ENCODE results near the gene CDK2. TPM values are rescaled to one million over a fixed set of nuclear protein-coding genes. Genes with fewer than 3 reads are reported as not detected.
"Not testable (repeated sequence)": the region's sequence is repeated elsewhere in the genome, so short reads cannot be mapped to it uniquely, and the experiment has no call there.

Gene CDK2
- total RNA-seq (10 to 100 TPM; 12.7 to 17.2 (median 13.6) TPM), polyA plus RNA-seq (8.1 TPM)
- long read RNA-seq, donor 1, transcript CDK2-201 (7 exons, 2,296 nt) = major isoform, 24 of 33 reads
- long read RNA-seq, donor 1, partial matches to known transcripts = 2 of 33 reads
- long read RNA-seq, donor 1, other reads (novel, unspliced or antisense) = 2 of 33 reads
- long read RNA-seq, donor 2, partial matches to known transcripts = 0 of 5 reads
- long read RNA-seq, donor 2, other reads (novel, unspliced or antisense) = 1 of 5 reads
- long read RNA-seq, donor 3, transcript CDK2-201 (7 exons, 2,296 nt) = major isoform, 51 of 67 reads
- long read RNA-seq, donor 3, partial matches to known transcripts = 5 of 67 reads
- long read RNA-seq, donor 3, other reads (novel, unspliced or antisense) = 5 of 67 reads
- long read RNA-seq, donor 4, transcript CDK2-201 (7 exons, 2,296 nt) = major isoform, 15 of 15 reads
- long read RNA-seq, donor 4, partial matches to known transcripts = 0 of 15 reads
- long read RNA-seq, donor 4, other reads (novel, unspliced or antisense) = 0 of 15 reads

DNA sequence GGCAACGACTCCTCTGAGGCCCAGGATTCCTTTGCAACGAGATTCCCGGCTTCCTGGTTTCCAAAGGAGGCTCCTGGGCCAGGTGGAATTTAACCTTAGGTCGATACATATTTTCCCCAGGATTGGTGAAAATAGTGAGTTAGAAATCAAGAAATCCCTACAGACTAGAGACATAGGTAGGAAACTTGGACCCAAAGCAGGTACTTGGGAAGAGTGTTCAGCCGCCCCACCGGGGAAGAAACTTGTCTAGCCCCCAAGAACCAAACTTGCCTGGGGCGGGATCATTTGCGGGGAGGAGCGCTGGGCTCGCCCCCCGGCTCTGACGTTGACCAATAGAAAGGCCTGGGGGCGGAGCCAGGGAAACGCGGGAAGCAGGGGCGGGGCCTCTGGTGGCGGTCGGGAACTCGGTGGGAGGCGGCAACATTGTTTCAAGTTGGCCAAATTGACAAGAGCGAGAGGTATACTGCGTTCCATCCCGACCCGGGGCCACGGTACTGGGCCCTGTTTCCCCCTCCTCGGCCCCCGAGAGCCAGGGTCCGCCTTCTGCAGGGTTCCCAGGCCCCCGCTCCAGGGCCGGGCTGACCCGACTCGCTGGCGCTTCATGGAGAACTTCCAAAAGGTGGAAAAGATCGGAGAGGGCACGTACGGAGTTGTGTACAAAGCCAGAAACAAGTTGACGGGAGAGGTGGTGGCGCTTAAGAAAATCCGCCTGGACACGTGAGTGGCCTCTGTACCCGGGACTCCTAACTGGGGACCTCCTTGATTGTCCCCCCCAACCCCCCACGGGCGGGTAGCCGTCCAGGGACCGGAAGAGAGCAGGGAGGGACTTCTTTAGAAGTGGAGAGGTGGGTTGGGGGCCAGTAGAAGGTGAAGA, at the start of gene CDK2:
TSS of gene CDK2 (plus strand) at position 423 of the 874 bp plus-strand sequence. CDS start at position 602, 179 bp downstream.
- Histone ChIP-seq H3K27me3 (ENCODE audit: control insufficient read depth, insufficient read depth) (no peaks in the 10 kb centered on the region), H3K4me3 (ENCODE audit: low read length) (peak within 1 kb of the TSS; percentile 71), H3K4me1 (ENCODE audit: control insufficient read depth, insufficient read depth, low read length) (peaks cover 2% of the 10 kb centered on the region), H3K9me3 (ENCODE audit: control insufficient read depth, low read length) (no peaks in the 10 kb centered on the region), H3K27ac (ENCODE audit: low read length) (peak within 1 kb of the TSS; percentile 71)
- under 1% methylated on average over 45 of the region's 45 CpGs for WGBS
- ATAC-seq (peak; percentile 96 to 97), DNase-seq (peak; percentile 94 to 98 (median 97))
- intact Hi-C loops (cut with DNase I) = no loop called here

DNA sequence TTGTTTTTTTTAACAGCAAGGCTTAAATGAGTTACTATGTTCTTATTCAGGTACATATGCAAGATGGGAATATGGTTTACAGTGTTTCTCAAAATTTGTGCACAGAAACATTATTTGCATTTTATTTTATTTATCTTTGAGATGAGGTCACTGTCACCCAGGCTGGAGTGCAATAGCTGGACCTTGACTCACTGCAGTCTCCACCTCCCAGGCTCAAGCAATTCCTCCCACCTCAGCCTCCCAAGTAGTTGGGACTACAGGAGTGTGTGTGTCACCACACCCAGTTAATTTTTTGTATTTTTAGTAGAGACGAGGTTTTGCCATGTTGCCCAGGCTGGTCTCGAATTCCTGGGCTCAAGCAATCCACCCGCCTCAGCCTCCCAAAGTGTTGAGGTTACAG, 47.6 kb upstream of the CDK2 start:
- DNase-seq; H3K4me1 ChIP-seq (ENCODE audit: control insufficient read depth, insufficient read depth, low read length); intact Hi-C loops (cut with DNase I); H3K27me3 ChIP-seq (ENCODE audit: control insufficient read depth, insufficient read depth); H3K27ac ChIP-seq (ENCODE audit: low read length); H3K4me3 ChIP-seq (ENCODE audit: low read length); ATAC-seq; H3K9me3 ChIP-seq (ENCODE audit: control insufficient read depth, low read length): not testable (repeated sequence)
- WGBS = 86% methylated on average over 3 of the region's 3 CpGs

DNA sequence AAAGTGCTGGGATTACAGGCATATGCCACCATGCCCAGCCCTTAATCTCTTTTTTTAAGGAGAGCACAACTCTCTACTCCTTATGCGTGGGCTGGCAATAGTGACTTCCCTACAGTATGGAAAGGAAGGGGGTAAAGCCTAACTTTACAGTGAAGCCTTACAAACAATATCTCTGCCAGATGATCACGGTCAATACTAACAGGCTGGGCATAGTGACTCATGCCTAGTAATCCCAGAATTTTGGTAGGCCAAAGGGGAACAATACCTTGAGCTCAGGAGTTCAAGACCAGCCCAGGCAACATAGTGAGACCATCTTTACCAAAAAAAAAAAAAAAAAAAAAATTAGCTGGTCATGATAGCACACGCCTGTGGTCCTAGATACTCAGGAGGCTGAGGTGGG, 44.5 kb upstream of the CDK2 start:
- Histone ChIP-seq H3K9me3 (ENCODE audit: control insufficient read depth, low read length) (no peaks in the 10 kb centered on the region), H3K27me3 (ENCODE audit: control insufficient read depth, insufficient read depth) (no peaks in the 10 kb centered on the region), H3K4me3 (ENCODE audit: low read length) (no peak overlapping the region), H3K4me1 (ENCODE audit: control insufficient read depth, insufficient read depth, low read length) (no peaks in the 10 kb centered on the region), H3K27ac (ENCODE audit: low read length) (no peak overlapping the region)
- ATAC-seq (no peak), DNase-seq (no peak)
- intact Hi-C loops (cut with DNase I) = loop anchor here in 2 of 4 donors (5.0 to 10.0 kb wide), 2 partner anchors 77 to 90 kb away; partner anchors contain the start of gene MMP19 (in 1 of the 2)
- WGBS = 92% methylated on average over 3 of the region's 3 CpGs

DNA sequence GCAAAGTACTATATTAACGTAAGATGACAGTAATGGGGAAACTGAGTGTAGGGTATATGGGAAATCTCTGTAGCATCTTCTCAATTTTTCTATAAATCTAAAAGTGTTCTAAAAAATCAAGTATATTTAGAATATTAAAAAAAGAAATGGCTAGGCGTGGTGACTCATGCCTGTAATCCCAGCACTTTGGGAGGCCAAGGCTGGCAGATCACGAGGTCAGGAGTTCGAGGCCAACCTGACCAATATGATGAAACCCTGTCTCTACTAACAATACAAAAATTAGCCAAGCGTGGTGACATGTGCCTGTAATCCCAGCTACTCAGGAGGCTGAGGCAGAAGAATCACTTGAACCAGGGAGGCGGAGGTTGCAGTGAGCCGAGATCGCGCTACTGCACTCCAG, 43.0 kb upstream of the CDK2 start:
- not testable (repeated sequence) for H3K27me3 ChIP-seq (ENCODE audit: control insufficient read depth, insufficient read depth); H3K4me1 ChIP-seq (ENCODE audit: control insufficient read depth, insufficient read depth, low read length); H3K27ac ChIP-seq (ENCODE audit: low read length); DNase-seq; H3K4me3 ChIP-seq (ENCODE audit: low read length); ATAC-seq; H3K9me3 ChIP-seq (ENCODE audit: control insufficient read depth, low read length)
- intact Hi-C loops (cut with DNase I) = loop anchor here in 2 of 4 donors (5.0 to 10.0 kb wide), 2 partner anchors 79 to 91 kb away; partner anchors contain the start of gene MMP19 (in 1 of the 2)
- WGBS = 94% methylated on average over 9 of the region's 9 CpGs

DNA sequence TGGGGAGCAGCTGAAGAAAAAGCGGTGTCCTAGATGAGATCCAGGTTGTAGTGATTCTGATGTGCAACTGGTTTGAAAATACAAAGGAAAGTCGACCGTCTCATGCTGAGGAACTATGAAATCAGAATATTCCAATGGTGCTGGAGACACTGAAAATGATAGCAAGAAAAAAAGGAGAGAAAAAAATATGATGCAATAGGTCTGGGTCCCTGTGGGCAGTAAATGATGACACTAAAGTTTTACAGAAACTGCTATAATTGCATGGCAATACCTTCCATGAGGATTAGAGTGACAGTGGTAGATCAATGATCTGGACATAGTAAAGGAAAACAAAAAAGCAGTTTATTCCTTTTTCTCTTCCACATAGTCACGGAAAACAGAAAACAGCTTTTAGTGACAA, 41.3 kb upstream of the CDK2 start:
- Histone ChIP-seq H3K4me3 (ENCODE audit: low read length) (no peak overlapping the region), H3K27ac (ENCODE audit: low read length) (no peak overlapping the region)
- 75% methylated on average over 4 of the region's 4 CpGs for WGBS

DNA sequence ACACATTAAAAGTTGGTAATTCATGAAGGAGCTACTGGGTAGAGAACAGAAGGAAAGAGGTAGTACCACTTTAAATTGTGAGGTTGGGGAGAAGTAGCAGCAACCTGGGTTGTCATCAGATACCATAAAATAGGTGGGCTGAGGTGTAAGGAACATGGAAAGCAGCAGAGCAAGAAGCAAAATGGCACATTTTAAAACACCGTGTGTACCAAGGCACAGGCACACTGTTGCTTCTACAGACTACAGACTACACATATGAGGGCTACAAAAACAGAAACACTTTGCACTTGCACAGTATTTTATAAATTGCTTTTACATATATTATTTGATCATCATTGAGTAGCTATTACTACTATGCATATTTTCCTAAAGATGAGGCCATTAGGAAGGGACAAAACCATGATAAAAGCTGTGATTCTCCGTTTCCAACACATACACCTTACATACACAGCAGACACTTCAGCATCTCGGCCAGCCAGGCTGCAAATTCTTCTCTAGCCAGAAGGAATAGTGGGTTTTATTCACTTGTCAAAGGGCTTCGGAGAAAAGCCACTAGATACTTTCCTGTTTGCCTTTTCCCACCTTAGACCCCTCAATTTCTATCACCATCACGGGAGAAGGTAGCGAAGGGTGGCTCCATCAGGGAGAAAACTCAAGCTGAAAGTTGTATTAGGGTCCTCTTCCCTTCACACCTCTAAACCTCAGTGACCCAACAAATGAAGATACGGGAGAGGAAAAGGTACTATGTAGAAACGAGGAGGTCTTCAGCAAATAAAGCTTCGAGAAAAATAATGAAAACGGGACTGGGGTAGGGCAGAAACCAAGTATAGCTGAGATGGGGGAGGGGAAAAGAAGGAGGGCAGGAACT, 40.5 kb upstream of the CDK2 start:
- peaks cover 3% of the 10 kb centered on the region for H3K4me1 ChIP-seq (ENCODE audit: control insufficient read depth, insufficient read depth, low read length)
- DNase-seq = no peak
- intact Hi-C loops (cut with DNase I) = loop anchor here in 2 of 4 donors (5.0 to 10.0 kb wide), 3 partner anchors 81 to 109 kb away; partner anchors contain the start of genes MMP19 (in 1 of the 2), ORMDL2 (in 1 of the 2) and SARNP (in 1 of the 2)
- peak overlapping the region; percentile 83 for H3K27ac ChIP-seq (ENCODE audit: low read length)
- H3K27me3 ChIP-seq (ENCODE audit: control insufficient read depth, insufficient read depth) = no peaks in the 10 kb centered on the region
- no peak for ATAC-seq
- peak overlapping the region; percentile 84 for H3K4me3 ChIP-seq (ENCODE audit: low read length)
- H3K9me3 ChIP-seq (ENCODE audit: control insufficient read depth, low read length) = no peaks in the 10 kb centered on the region
- WGBS = 16% methylated on average over 10 of the region's 10 CpGs

More for the DNA sequence above, 41.3 kb upstream of the CDK2 start:
- Histone ChIP-seq H3K4me1 (ENCODE audit: control insufficient read depth, insufficient read depth, low read length) (no peaks in the 10 kb centered on the region), H3K9me3 (ENCODE audit: control insufficient read depth, low read length) (no peaks in the 10 kb centered on the region), H3K27me3 (ENCODE audit: control insufficient read depth, insufficient read depth) (no peaks in the 10 kb centered on the region)
- ATAC-seq (no peak), DNase-seq (no peak)
- intact Hi-C loops (cut with DNase I) = loop anchor here in 2 of 4 donors (5.0 to 10.0 kb wide), 3 partner anchors 81 to 108 kb away; partner anchors contain the start of genes MMP19 (in 1 of the 2), ORMDL2 (in 1 of the 2) and SARNP (in 1 of the 2)

DNA sequence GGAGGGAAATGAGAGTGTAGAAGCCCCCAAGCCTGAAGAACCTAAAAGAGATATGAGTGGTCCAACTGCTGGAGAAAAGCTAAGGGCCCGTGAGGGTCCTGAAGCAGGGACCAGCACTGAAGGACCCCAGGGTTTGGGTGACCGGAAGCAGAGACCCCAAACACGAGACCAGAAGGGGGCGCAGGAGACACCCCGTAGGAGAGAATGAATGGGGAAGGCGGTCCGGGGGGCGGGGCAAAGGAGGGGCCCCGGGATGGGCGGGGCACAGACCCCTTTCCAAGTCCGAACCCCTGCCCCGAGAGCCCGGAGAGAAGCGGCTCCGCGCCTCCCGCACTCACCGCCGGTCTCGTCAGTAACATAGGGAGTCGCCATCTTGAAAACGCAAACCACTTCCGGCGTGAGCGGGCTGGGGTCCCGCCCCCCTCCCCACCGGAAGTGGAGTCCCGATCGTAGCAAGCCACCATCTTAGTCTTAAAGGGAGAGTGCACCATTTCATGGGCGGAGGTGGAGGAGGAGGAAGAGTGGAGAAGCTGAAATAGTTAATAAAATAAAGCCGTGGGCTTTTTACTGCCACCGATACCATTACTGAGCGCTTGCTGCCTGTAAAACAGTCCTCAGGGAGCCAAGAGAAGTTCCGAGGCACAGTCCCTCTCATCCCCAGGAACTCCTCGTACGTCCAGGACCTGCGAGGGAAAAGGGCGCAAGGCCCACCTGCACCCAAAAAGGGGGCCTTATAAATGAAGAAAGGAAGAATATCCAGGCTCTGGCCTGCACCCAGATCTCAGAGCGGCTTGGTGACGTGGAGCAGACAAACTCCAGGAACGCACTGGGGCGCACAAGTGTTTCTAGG, 39.7 kb upstream of the CDK2 start:
- H3K4me1 ChIP-seq (ENCODE audit: control insufficient read depth, insufficient read depth, low read length) = peaks cover 8% of the 10 kb centered on the region

DNA sequence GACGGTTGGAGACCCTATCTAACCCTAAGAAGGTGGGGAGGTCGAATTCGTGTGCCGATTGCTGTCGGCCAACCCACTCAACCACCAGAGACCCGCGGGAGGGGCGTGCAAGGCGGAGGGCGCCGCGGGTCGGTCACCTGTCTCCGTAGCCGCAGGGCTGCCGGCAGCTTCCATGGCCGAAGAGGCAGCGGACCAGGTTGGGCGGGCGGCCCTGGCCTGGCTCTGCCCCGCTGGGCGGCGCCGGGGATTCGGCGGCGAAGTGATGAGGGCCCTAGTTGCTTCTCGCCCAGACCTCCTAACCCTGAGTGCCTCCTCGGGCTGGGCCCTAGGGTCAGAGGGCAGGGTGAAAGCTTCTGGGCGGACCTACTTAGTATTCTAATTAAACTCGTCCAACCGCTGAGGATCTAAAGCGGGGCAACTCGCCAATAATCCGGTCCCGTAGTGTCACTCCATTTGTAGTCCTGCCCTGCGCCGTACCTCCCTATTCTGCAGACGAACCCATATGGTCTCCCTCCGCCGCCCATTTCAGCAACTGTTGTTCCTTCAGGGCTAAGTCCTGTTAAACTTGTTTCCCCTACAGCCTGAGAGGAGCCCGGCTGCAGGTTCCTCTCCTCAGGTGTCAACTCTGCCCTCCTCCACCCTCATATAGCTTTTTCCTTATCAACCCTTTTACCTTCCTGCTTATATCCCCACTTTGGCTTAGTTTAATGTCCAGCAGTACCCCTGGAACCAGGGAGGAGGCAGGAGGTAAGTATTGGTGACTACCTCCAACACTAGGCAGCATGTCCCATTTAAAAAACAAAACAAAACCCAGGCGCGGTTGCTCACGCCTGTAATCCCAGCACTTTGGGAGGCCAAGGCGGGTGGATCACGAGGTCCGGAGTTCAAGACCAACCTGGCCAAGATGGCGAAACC, 38.8 kb upstream of the CDK2 start, which contains the start of gene PYM1:
TSS of gene PYM1 (minus strand) at position 307 of the 915 bp plus-strand sequence. CDS start at position 174, 133 bp downstream.
- 6% methylated on average over 49 of the region's 49 CpGs for WGBS
- Histone ChIP-seq H3K9me3 (ENCODE audit: control insufficient read depth, low read length) (no peaks in the 10 kb centered on the region), H3K27me3 (ENCODE audit: control insufficient read depth, insufficient read depth) (no peaks in the 10 kb centered on the region), H3K4me1 (ENCODE audit: control insufficient read depth, insufficient read depth, low read length) (peaks cover 8% of the 10 kb centered on the region), H3K27ac (ENCODE audit: low read length) (peak within 1 kb of the TSS; percentile 97), H3K4me3 (ENCODE audit: low read length) (peak within 1 kb of the TSS; percentile 84)
- intact Hi-C loops (cut with DNase I) = loop anchor here in 2 of 4 donors (5.0 to 10.0 kb wide), 3 partner anchors 83 to 111 kb away; partner anchors contain the start of genes MMP19 (in 1 of the 2), ORMDL2 (in 1 of the 2) and SARNP (in 1 of the 2)
- ATAC-seq (peak; percentile 83 to 85), DNase-seq (peak; percentile 87 to 93 (median 90))

More for the DNA sequence above, 39.7 kb upstream of the CDK2 start:
- WGBS = under 1% methylated on average over 42 of the region's 42 CpGs
- Histone ChIP-seq H3K9me3 (ENCODE audit: control insufficient read depth, low read length) (no peaks in the 10 kb centered on the region), H3K4me3 (ENCODE audit: low read length) (peak overlapping the region; percentile 84), H3K27ac (ENCODE audit: low read length) (peak overlapping the region; percentile 97), H3K27me3 (ENCODE audit: control insufficient read depth, insufficient read depth) (no peaks in the 10 kb centered on the region)
- intact Hi-C loops (cut with DNase I) = loop anchor here in 2 of 4 donors (5.0 to 10.0 kb wide), 3 partner anchors 82 to 110 kb away; partner anchors contain the start of genes MMP19 (in 1 of the 2), ORMDL2 (in 1 of the 2) and SARNP (in 1 of the 2)
- ATAC-seq (peak; percentile 91), DNase-seq (peak; percentile 88 to 96 (median 94))

All from right cardiac atrium (tissue), 5 donors.